Peyer's patch (tissue), 4 donors: ENCODE results near the gene C2CD4D.

Experiments used
- CTCF ChIP-seq, 6 experiments: fragments of 450-650 bp in 4 of 6; fragments of 200-600 bp in 2 of 6; sonication (generic) in 1 of 6; IDR thresholded peaks; one replicate each; pipeline ENCODE4 v1.5.1; 2017 to 2019; ENCODE audit warnings: antibody characterized with exemption in 6 of 6, mild to moderate bottlenecking in 3 of 6, moderate library complexity in 1 of 6
- POLR2A ChIP-seq, 2 donors: fragments of 450-650 bp; IDR thresholded peaks; one replicate each; pipeline ENCODE4 v1.5.1; 2017; ENCODE audit warnings: antibody characterized with exemption in 2 of 2, mild to moderate bottlenecking in 2 of 2, moderate library complexity in 2 of 2

GRCh38 chr1:151838222-151839081 lies 1.2 kb downstream of the C2CD4D start:
- no peak for TF ChIP-seq POLR2A (IDR thresholded peaks at IDR 0.05)
- no peak for TF ChIP-seq CTCF (IDR thresholded peaks at IDR 0.05)
